ENCODE data around the gene EMP3. TPM values are rescaled to one million over a fixed set of nuclear protein-coding genes. Genes with fewer than 3 reads are reported as not detected.

The EMP3 gene
- total and polyA plus RNA-seq, 2 of the 13 experiments (the other 11 are each of a cell fraction or from before 2014, with no cell fraction given), result 2.2 to 7.8 TPM

GRCh38 chr19:48363810-48364597 lies 38.7 kb downstream of the EMP3 start, which contains the start of the genes SYNGR4 and TMEM143 (continued):
- TF ChIP-seq SSRP1 (CRISPR knock-in tag; IDR thresholded peaks at IDR 0.05) (no peak), ZNF17 (CRISPR knock-in tag; IDR thresholded peaks at IDR 0.05) (no peak), ZFYVE20 (CRISPR knock-in tag; IDR thresholded peaks at IDR 0.05; ENCODE audit: borderline replicate concordance, low read depth) (no peak), MTF1 (CRISPR knock-in tag; IDR thresholded peaks at IDR 0.05) (no peak), HIVEP1 (CRISPR knock-in tag; IDR thresholded peaks at IDR 0.05) (no peak), MAFF (IDR thresholded peaks at IDR 0.05; ENCODE audit: low read depth, low read length) (peak; percentile 14; the same call in 1 of the 2 replicates), BCL6 (CRISPR knock-in tag; IDR thresholded peaks at IDR 0.05) (peak; percentile 3; the same call in 1 of the 2 replicates), ZNF703 (CRISPR knock-in tag; IDR thresholded peaks at IDR 0.05; ENCODE audit: borderline replicate concordance) (no peak), ZNF883 (CRISPR knock-in tag; IDR thresholded peaks at IDR 0.05; ENCODE audit: not compliant biosample characterization) (no peak), KLF13 (CRISPR knock-in tag; IDR thresholded peaks at IDR 0.05) (no peak), RFXAP (CRISPR knock-in tag; IDR thresholded peaks at IDR 0.05; ENCODE audit: borderline replicate concordance) (no peak; the same call in 1 of the 2 replicates), RBM22 (optimal IDR thresholded peaks at IDR 0.05; ENCODE audit: low read length) (no peak), FOXA3 (CRISPR knock-in tag; IDR thresholded peaks at IDR 0.05) (no peak), ZNF704 (CRISPR knock-in tag; IDR thresholded peaks at IDR 0.05; ENCODE audit: borderline replicate concordance) (peak; percentile 3; the same call in 1 of the 2 replicates), KLF12 (CRISPR knock-in tag; IDR thresholded peaks at IDR 0.05; ENCODE audit: borderline replicate concordance) (no peak), ZNF552 (CRISPR knock-in tag; IDR thresholded peaks at IDR 0.05; ENCODE audit: borderline replicate concordance) (no peak), HDAC2 (CRISPR knock-in tag; IDR thresholded peaks at IDR 0.05) (no peak), ZMYM4 (CRISPR knock-in tag; IDR thresholded peaks at IDR 0.05) (0 out of 2 replicates have a peak, but pooled peaks have one; percentile 32), ARNT2 (CRISPR knock-in tag; IDR thresholded peaks at IDR 0.05; ENCODE audit: low read depth) (peak; percentile 26; the same call in 1 of the 2 replicates), ZNF484 (CRISPR knock-in tag; IDR thresholded peaks at IDR 0.05; ENCODE audit: borderline replicate concordance, low read depth) (no peak), SMAD3 (CRISPR knock-in tag; IDR thresholded peaks at IDR 0.05) (no peak), ZNF235 (CRISPR knock-in tag; IDR thresholded peaks at IDR 0.05; ENCODE audit: borderline replicate concordance) (no peak), KDM3A (CRISPR knock-in tag; IDR thresholded peaks at IDR 0.05; ENCODE audit: low read depth) (no peak), SCMH1 (CRISPR knock-in tag; IDR thresholded peaks at IDR 0.05; ENCODE audit: borderline replicate concordance) (no peak), ZFP36 (IDR thresholded peaks at IDR 0.05; ENCODE audit: borderline replicate concordance, low read depth, low read length, partially characterized antibody) (no peak), PAF1 (CRISPR knock-in tag; IDR thresholded peaks at IDR 0.05) (no peak), FOXM1 (CRISPR knock-in tag; IDR thresholded peaks at IDR 0.05) (no peak), ZNF768 (CRISPR knock-in tag; IDR thresholded peaks at IDR 0.05) (no peak), TMF1 (CRISPR knock-in tag; IDR thresholded peaks at IDR 0.05; ENCODE audit: low read depth) (no peak), SRF (IDR thresholded peaks at IDR 0.05; ENCODE audit: low read depth, low read length) (no peak), ZNF879 (CRISPR knock-in tag; IDR thresholded peaks at IDR 0.05) (no peak)
